ENCODE data around the gene AATF.

The AATF gene

DNA sequence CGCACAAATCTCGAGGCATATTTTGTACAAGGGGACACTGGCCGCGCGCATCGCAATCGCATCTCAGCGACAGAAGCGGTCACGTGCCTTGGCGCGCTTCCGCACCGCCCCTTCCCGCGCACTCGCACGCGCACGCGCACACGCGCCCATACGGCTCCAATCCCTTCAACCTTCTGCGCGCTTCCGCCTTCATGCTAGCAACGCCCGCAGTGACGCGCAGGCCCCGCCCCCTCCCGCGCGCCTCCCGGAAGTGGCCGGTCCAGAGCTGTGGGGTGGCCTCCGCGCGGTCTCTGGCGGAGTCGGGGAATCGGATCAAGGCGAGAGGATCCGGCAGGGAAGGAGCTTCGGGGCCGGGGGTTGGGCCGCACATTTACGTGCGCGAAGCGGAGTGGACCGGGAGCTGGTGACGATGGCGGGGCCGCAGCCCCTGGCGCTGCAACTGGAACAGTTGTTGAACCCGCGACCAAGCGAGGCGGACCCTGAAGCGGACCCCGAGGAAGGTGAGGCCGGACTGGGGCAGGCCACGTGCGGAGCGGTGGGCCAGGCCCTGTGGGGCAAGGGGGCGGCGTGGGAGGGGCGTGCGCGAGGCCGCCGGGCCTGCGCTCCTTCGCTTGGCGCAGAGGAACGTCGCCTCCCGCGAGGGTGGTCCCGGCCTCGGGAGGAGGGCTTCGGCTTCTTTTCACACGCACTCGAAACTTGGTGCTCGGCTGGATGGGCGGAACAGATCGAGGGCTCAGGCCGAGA is at the start of gene AATF:
Gene AATF, plus strand, starts transcription at position 238 of the 744 bp plus-strand sequence. Its CDS starts 172 bp downstream, at position 410.
- peak; percentile 99 for DNase-seq

DNA sequence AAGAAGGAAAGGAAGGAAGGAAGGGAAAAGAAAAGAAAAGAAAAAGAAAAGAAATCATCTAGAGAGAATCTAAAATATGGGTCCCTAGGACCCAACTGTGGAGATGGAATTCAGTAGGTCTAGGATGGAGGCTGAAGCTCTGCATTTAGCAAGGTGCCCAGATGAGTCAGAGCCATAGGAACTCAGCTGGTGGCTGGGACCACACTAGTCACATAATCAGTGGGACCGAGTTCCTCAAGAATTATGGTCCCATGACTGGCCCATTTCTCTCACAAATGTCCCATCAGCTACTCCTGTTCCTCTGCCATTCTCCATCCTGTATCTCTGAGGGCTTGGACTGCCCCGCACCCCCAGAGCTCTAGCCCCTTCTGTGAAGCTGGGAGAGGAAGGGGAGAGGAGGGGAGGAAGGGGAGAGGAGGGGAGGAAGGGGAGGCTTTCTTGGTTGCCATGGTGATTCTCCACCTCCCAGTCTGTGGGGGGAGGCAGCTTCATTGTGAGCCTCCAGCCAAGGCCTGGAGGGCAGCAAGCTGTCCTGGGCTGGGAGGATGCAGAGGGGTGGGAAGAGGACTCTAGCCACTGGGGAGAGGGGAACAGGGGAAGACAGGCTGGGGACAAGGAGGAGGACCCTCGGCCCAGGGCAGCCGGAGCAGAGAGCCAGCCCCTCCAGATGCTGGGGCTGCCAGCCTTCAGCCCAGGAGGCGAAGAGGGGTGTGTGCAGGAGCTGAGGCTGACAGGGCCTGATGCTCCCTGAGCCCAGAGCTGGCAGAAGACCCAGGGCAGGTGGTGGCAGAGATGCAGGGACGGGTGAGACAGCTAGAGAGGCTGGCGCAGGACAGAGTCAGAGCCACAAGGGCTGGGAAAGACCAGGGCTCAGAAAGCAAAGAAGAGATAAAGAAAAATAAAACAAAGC is 49.2 kb upstream of the AATF start:
- DNase-seq: peak; percentile 82

GRCh38 chr17:36900160-36900512 is 48.6 kb upstream of the AATF start:
- DNase-seq: no peak

GRCh38 chr17:36901506-36901905 is 47.2 kb upstream of the AATF start:
- peak; percentile 99 for DNase-seq

DNA sequence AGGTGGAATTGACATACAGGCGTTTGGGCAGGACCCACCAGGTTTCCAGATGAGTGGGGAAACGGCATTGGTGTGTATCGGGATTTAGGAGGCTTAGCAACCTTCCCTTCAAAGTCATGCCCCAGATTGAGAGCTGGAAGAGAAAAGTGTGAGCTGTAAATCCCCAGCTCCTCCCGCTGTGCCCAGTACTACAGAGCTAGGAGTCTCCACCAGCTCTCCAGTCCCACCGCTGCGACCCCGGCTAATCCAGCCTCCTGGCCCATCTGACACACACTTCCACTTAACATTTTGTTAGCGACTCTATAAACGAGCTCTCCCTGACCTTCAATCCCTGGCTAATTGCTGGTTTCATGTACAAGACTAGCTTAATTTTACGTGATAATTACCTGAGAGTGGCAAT is 41.3 kb upstream of the AATF start:
- no peak for DNase-seq

- no peak for DNase-seq
These were observed 38.2 kb upstream of the AATF start for GRCh38 chr17:36910513-36910912.

DNA sequence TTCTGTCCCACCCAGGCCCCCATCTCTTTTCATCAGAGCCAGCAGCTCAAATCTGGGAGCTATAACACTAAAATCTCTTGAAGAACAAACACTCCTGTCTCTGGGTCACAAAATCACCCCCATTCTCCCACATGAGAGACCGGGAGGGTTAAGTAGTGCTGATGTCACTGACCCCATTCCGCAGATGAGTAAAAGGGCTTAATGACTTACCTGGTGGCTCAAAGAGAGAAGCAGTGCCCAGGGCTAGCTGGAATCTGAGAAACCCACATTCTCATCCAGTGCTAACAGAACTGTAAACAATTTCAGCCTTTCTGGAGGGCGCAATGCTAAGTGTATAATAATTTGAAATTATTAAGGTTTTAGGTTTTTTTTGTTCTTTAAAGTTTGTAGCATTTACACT is 37.8 kb upstream of the AATF start:
- DNase-seq: no peak

DNA sequence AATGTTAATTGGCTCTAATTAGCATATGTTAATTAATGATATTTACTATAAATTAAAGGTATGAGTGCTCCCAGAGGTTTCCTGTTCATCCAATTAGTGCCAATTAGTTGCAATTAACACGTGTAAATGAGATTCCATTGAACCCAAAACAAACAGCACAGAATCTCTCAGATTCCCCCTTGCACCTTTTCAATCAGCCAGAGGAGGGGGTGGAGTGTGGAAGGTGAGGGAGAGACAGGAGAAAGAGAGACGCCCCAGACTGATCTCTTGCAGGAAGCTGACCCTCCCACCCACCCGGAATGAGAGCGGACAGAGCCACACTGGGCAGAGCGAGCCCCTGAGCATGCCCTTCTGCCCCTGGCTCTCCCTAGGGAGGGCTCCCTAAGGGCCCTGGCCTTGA is 35.6 kb upstream of the AATF start:
- no peak for DNase-seq

GRCh38 chr17:36918211-36918691 is 30.5 kb upstream of the AATF start:
- DNase-seq: peak; percentile 92

- no peak for DNase-seq
These were observed 29.3 kb upstream of the AATF start for GRCh38 chr17:36919407-36919968.

DNA sequence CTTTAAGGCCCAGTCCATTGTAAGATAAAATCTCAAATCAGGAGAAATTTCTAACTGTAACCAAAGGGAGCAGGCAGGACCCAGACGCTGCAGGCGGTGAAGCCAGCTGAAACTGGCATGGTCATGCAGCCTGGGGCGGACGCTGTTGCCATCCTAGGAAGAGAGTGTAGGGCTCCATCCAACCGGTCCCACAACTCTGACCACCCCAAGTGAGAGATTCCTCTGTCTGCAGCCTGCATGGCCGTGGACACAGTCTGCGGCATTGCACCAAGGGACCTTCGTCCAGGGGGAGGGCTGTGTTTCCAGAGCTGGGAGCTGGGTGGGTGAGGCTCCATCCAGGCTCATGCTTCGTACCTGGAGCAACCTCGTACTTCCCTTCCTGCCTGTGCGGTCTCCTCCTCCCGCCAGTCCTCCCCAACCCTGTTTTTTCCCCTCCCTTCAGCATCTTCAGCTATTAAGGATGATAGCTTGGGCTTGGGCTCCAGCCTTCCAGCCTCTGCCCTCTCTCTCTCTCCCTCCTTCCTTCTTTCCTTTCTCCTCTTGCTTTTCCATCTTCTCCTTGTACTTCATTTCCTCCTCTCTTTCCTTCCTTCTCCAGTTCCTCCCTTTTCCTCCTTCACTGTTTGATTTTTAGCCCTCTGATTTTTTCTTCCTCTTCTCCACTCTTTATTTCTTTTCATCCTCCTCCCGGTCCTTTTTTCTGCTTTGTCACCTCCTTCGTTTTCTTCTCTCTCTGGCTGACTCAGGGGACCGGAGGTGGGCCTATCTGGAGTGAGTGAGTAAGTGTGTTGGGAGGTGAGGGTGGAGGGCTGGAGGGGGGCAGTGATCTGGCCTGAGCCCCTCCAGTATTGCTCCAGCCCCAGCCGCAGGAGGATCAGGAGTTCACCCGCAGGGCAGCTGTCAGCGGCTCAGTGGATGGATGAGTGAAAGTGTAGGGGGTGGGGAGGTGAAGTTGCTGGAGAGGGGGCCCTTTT is 28.4 kb upstream of the AATF start:
- DNase-seq: peak; percentile 95

GRCh38 chr17:36921095-36921851 is 27.5 kb upstream of the AATF start:
- DNase-seq: peak; percentile 98

GRCh38 chr17:36922175-36922574 is 26.6 kb upstream of the AATF start:
- no peak for DNase-seq

DNA sequence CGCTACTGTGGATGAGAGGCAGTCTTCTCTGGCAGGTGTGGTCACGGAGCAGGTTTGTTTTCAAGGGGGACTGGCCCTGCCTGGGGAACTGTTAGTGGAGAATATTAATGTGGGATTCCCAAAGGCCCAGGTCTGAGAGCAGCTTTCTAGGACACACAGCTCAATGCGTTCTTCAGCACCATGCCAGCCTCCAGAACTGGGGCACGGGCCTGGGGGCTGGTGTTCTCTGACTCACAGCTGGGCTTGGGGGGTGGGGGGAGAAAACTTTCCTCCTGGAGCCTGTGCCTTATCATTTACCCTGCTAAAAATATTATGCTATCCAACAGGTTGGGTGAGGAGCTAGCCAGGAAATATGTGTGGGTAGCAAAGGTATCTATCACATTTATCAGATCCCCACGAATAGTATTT is 24.9 kb upstream of the AATF start:
- DNase-seq: no peak

DNA sequence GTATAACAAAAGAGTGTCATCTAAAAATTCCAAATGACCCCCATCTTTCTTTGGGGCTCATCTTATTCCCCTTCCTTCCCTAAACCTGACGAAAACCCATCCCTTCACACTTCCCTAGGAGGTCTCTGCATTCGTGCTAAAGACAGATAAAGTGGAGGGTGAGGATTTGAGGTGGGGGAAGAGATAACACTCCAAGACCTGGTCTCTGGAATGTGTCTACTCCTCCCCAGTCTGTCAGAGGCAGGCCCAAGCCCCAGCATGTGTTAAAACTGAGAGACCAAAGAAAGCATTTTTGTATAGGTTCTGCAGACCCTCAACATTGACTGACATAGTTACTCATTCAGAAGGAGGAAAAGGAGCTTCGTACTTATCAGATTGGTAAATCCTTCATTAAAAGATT is 22.5 kb upstream of the AATF start:
- DNase-seq: no peak

DNA sequence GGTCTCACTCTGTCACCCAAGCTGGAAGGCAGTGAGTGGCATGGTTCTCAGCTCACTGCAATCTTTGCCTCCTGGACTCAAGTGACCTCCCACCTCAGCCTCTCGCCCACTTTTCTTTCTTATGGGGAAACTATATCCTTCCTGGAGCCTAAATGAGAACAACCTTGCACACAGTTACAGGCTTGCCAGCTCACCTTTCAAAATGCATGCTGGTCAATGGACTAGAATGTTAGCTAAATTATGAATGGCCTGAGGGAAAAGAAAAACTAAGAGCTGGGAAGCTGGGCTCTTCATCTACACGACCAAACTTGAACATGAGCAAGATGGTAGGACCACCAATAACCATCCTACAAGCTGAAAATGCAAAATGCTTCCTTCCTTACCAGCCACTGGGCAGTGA is 22.1 kb upstream of the AATF start:
- no peak for DNase-seq

DNA sequence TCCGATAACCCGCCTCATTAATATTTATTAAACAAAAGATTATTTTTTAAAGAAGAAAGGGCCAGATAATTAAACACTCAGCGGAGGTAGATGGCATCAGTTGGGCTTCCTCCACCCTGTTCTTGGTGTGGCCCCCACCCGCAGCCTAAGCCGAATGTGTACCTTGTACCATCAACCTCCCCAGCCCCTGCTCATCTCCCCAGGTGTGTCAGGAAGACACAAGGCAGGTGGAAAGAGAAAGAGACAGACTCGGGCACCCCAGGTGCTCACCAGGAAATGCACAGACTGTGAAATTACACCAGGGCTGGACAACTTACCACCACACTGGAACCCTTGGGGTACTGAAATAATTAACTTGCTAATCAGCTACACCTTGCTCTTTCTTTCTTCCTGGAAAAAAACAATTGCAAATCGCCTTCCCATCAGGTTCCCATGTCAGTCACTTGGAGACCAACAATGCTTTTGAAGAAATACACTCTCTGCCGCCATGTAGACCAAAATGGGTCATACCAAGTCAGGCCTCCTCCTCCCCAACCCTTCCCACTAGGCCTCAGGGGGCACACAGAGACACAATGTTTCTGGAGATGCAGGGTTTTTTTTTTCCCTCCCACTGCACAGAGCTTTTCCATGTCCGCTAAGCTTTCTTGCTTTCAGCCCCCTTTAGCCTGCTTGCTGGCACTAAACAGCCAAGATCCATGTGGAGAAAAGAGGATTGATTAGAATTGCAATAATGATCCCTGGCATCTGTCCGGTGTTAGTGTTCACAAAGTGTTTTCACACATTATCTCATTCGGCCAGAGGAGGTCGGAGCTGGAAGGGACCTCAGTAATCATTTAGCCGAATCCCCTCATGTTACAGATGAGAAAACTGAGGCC is 20.0 kb upstream of the AATF start:
- DNase-seq: peak; percentile 53

DNA sequence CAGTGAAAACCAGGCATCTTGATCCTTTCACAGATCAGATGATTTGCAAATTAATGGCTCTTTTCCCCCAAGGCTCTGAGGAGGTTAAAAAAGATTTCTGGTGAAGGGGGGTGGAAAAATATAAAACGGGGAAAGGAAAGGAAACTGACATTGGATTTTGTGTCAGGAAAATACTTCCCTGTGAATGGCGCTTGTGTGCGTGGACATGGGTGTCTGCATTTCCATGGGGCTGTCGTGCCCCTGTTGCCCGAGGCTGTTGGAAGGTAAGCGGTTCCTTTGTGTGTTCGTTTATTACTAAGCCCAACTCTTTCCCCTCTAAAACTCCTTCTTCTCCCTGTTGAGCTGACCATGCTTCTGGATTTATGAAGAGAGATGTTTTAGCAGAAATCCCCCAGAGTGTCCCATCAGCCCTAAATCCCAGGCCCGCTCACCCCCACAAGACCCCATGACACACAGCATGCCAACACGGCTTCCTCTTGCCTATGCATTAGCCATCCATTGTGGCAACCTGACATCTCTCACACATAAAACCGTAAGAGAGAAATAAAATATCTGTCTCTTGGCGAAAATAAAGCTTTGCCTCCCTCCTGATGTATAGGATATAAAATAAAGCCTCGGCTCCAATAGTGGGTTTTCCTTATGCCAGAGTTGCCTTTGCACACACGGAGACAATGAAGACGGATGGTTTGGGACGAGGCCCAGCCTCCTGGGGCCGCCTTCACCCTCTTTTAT is 18.7 kb upstream of the AATF start:
- DNase-seq: peak; percentile 46

DNA sequence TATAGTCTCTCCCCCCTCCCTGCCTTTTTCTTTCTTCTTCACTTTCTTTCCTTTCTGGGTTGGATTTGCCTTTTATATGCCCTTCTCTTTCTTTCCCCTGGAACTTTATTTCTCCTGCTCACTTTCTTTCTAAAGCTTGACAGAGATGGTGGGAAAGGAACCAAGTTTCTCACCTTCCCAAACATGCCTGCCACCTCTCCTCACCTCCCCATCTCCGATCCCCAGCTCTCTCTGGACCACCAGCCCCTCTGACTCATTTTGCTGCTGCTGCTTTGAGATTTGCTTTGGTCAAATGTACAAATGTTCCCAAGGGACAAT is 18.2 kb upstream of the AATF start:
- no peak for DNase-seq

DNA sequence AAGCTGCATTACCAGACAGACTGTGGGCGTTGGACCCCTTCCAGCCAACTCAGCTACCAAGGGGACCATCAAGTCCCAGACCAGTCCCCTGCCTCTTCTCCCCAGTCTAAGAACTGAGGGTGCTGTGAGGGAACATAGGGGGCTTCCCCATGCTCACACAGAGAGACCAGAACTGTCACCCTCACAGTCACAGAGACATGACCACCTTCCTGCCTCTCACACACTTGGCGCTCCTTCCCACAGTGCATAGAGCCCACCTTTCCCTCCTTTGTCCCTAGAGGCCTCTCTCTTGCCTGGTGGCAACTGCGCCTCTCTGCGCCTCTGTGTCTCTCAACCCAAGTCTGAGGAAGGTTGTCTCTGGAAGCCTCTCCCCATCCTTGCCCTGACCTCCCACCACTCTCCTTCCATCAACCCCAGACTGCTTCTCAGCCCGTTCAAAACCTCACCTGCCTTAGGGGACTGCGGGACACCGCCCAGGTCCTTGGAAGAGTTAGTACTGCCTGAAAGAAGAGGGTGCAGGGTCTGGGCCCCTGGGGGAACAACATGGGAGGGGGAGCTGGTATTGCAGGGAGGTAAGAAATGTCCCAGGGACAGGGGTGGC is 17.6 kb upstream of the AATF start:
- DNase-seq: peak; percentile 52

Measured in islet precursor cell (in vitro differentiated cells).